H9 (cell line): ENCODE results near the gene PFKP. TPM values are rescaled to one million over a fixed set of nuclear protein-coding genes. Genes with fewer than 3 reads are reported as not detected.

ENCODE experiments used
- DNase-seq: peaks from one replicate; pipeline ENCODE4 v3.0.0-alpha.2; 2017
- H2AFZ ChIP-seq: one replicate; pipeline ENCODE4 v1.6.1; 2013; ENCODE audit warnings: mild to moderate bottlenecking, low read length, control low read depth, moderate library complexity
- H2AK5ac ChIP-seq: 2 replicates; pipeline ENCODE4 v1.6.1; 2013; ENCODE audit warnings: low read length, control low read depth, mixed read lengths; ENCODE audit not compliant: insufficient read length
- H2BK120ac ChIP-seq: one replicate; pipeline ENCODE4 v1.6.1; 2013; ENCODE audit warnings: low read depth, mild to moderate bottlenecking, low read length, control low read depth, inconsistent platforms; ENCODE audit not compliant: poor library complexity, severe bottlenecking
- H2BK12ac ChIP-seq: 2 replicates; pipeline ENCODE4 v1.6.1; 2013; ENCODE audit warnings: low read length, control low read depth, mixed read lengths, low read depth; ENCODE audit not compliant: insufficient read length
- H2BK15ac ChIP-seq: 2 replicates; pipeline ENCODE4 v1.6.1; 2013; ENCODE audit warnings: low read depth, low read length, control low read depth
- H2BK20ac ChIP-seq: one replicate; pipeline ENCODE4 v1.6.1; 2013; ENCODE audit warnings: low read depth, mild to moderate bottlenecking, low read length, control low read depth, inconsistent platforms; ENCODE audit not compliant: poor library complexity, severe bottlenecking
- H2BK5ac ChIP-seq: 2 replicates; pipeline ENCODE4 v1.6.1; 2013; ENCODE audit warnings: low read length, control low read depth, mixed read lengths; ENCODE audit not compliant: insufficient read length
- H3K14ac ChIP-seq: 2 replicates; pipeline ENCODE4 v1.6.1; 2013; ENCODE audit warnings: low read length, control low read depth; ENCODE audit not compliant: insufficient read depth
- H3K18ac ChIP-seq: 2 replicates; pipeline ENCODE4 v1.6.1; 2013; ENCODE audit warnings: low read depth, mild to moderate bottlenecking, mixed read lengths, low read length, control low read depth; ENCODE audit not compliant: insufficient read length
- H3K23ac ChIP-seq: 2 replicates; pipeline ENCODE4 v1.6.1; 2013; ENCODE audit warnings: low read length, control low read depth, mixed read lengths, low read depth; ENCODE audit not compliant: insufficient read length
- H3K23me2 ChIP-seq: 2 replicates; pipeline ENCODE4 v1.6.1; 2013; ENCODE audit warnings: low read depth, mild to moderate bottlenecking, mixed read lengths, low read length, control low read depth; ENCODE audit not compliant: insufficient read length, poor library complexity, severe bottlenecking
- H3K27ac ChIP-seq: 2 replicates; pipeline ENCODE4 v1.5.1; 2013; ENCODE audit warnings: low read length, control low read depth, mixed read lengths, low read depth; ENCODE audit not compliant: insufficient read length
- H3K27me3 ChIP-seq: 2 replicates; pipeline ENCODE4 v1.6.1; 2013; ENCODE audit warnings: low read length, control low read depth, inconsistent platforms; ENCODE audit not compliant: insufficient read depth
- H3K4ac ChIP-seq: 2 replicates; pipeline ENCODE4 v1.6.1; 2013; ENCODE audit warnings: low read depth, mild to moderate bottlenecking, control low read depth, inconsistent platforms, low read length, moderate library complexity
- H3K4me1 ChIP-seq: 2 replicates; pipeline ENCODE4 v1.6.1; 2013; ENCODE audit warnings: low read length, control low read depth, inconsistent platforms; ENCODE audit not compliant: insufficient read depth
- H3K4me2 ChIP-seq: 2 replicates; pipeline ENCODE4 v1.6.1; 2013; ENCODE audit warnings: low read length, control low read depth, mixed read lengths; ENCODE audit not compliant: insufficient read length, insufficient read depth
- H3K56ac ChIP-seq: 2 replicates; pipeline ENCODE4 v1.6.1; 2013; ENCODE audit warnings: low read depth, mild to moderate bottlenecking, mixed read lengths, low read length, control low read depth; ENCODE audit not compliant: insufficient read length
- H3K79me1 ChIP-seq: 2 replicates; pipeline ENCODE4 v1.6.1; 2013; ENCODE audit warnings: low read depth, mild to moderate bottlenecking, moderate library complexity, low read length, control low read depth, inconsistent platforms; ENCODE audit not compliant: insufficient read depth, poor library complexity, severe bottlenecking
- H3K79me2 ChIP-seq: 2 replicates; pipeline ENCODE4 v1.6.1; 2013; ENCODE audit warnings: low read length, control low read depth, inconsistent platforms; ENCODE audit not compliant: insufficient read depth
- H3K9ac ChIP-seq: 2 replicates; pipeline ENCODE4 v1.6.1; 2013; ENCODE audit warnings: low read length, control low read depth, mixed read lengths; ENCODE audit not compliant: insufficient read length; ENCODE audit errors: extremely low read depth
- H3K9me3 ChIP-seq: one replicate; pipeline ENCODE4 v1.6.1; 2013; ENCODE audit warnings: low read depth, low read length, inconsistent platforms; ENCODE audit not compliant: control insufficient read depth
- H3T11ph ChIP-seq: one replicate; pipeline ENCODE4 v1.6.1; 2013; ENCODE audit warnings: mild to moderate bottlenecking, low read length, control low read depth, inconsistent platforms
- H4K20me1 ChIP-seq: one replicate; pipeline ENCODE4 v1.6.1; 2013; ENCODE audit not compliant: control insufficient read depth, insufficient read length, insufficient read depth
- H4K5ac ChIP-seq: 2 replicates; pipeline ENCODE4 v1.6.1; 2013; ENCODE audit warnings: low read depth, mild to moderate bottlenecking, mixed read lengths, low read length, control low read depth; ENCODE audit not compliant: insufficient read length
- H4K8ac ChIP-seq: replicated peaks from 2 replicates; pipeline ENCODE4 v1.6.1; 2013; ENCODE audit warnings: low read length, control low read depth, mixed read lengths, low read depth; ENCODE audit not compliant: insufficient read length
- H4K91ac ChIP-seq: 2 replicates; pipeline ENCODE4 v1.6.1; 2013; ENCODE audit warnings: low read depth, mild to moderate bottlenecking, moderate library complexity, mixed read lengths, low read length, control low read depth; ENCODE audit not compliant: insufficient read length
- H3K27ac Mint-ChIP-seq, 3 experiments: 2 replicates in 2 of 3; 3 replicates in 1 of 3; pipeline ENCODE4 v1.8.0; 2020 to 2021; ENCODE audit warnings: mixed read lengths in 3 of 3, mild to moderate bottlenecking in 1 of 3, moderate library complexity in 1 of 3
- H3K27me3 Mint-ChIP-seq: 2 replicates; pipeline ENCODE4 v1.8.0; 2021; ENCODE audit warnings: low read depth, mild to moderate bottlenecking, moderate library complexity, mixed read lengths
- H3K36me3 Mint-ChIP-seq, 3 experiments: 2 replicates in 2 of 3; 3 replicates in 1 of 3; pipeline ENCODE4 v1.8.0; 2020 to 2021; ENCODE audit warnings: low read depth in 3 of 3, mixed read lengths in 3 of 3; ENCODE audit not compliant: insufficient read depth in 1 of 3
- H3K4me1 Mint-ChIP-seq, 2 experiments: 2 replicates each; pipeline ENCODE4 v1.8.0; 2020; ENCODE audit warnings: mixed read lengths in 2 of 2
- H3K4me3 Mint-ChIP-seq, 2 experiments: 2 replicates in 1 of 2; 3 replicates in 1 of 2; pipeline ENCODE4 v1.8.0; 2020 to 2021; ENCODE audit warnings: mild to moderate bottlenecking in 2 of 2, mixed read lengths in 2 of 2, moderate library complexity in 1 of 2
- H3K9me3 Mint-ChIP-seq, 2 experiments: 2 replicates in 1 of 2; 3 replicates in 1 of 2; pipeline ENCODE4 v1.8.0; 2020; ENCODE audit warnings: mild to moderate bottlenecking in 2 of 2, mixed read lengths in 2 of 2, moderate library complexity in 1 of 2
- CTCF ChIP-seq: fragments of 200-600 bp; sonication (generic); conservative IDR thresholded peaks from 3 replicates; pipeline ENCODE4 v1.8.0; 2021; ENCODE audit warnings: antibody characterized with exemption, mild to moderate bottlenecking
- WGBS: extraction: QIAGEN DNeasy Blood & Tissue Kit; methylation state at CpG from one replicate; pipeline ENCODE4 v1.1.7; 2013; ENCODE audit warnings: missing lambda C conversion rate, low lambda C conversion rate, mixed read lengths; ENCODE audit not compliant: insufficient read length; ENCODE audit errors: extremely low coverage; 5-methylcytosine and 5-hydroxymethylcytosine counted together
- total RNA-seq: library from RNA; stranded (reverse); gene quantifications from 2 replicates; pipeline ENCODE4 v1.2.1, GENCODE V29; 2021

PFKP gene
- total RNA-seq, 1 experiment from 2014 or later = 145 TPM

- Histone ChIP-seq H2AFZ (no peak overlapping the region), H2BK5ac (no peak overlapping the region), H4K20me1 (no peaks in the 10 kb centered on the region), H2AK5ac (no peak overlapping the region), H3K79me2 (no peaks in the 10 kb centered on the region), H3K27me3 (no peaks in the 10 kb centered on the region), H2BK20ac (no peak overlapping the region), H3K23me2 (no peaks in the 10 kb centered on the region), H3K4me2 (no peak overlapping the region), H3K79me1 (no peaks in the 10 kb centered on the region), H3K9me3 (no peaks in the 10 kb centered on the region), H4K91ac (no peak overlapping the region), H2BK15ac (no peak overlapping the region), H4K5ac (no peak overlapping the region), H3K14ac (no peak overlapping the region), H3K56ac (no peak overlapping the region), H3T11ph (no peak overlapping the region), H4K8ac (no peak overlapping the region), H3K18ac (no peak overlapping the region), H3K27ac (no peak overlapping the region), H3K9ac (no peak overlapping the region), H2BK12ac (no peak overlapping the region), H2BK120ac (no peak overlapping the region), H3K4me1 (no peaks in the 10 kb centered on the region), H3K4ac (no peak overlapping the region), H3K23ac (no peak overlapping the region)
- TF ChIP-seq CTCF = no peak
- WGBS = no CpG with 5 or more reads among the region's 24 CpGs
- Mint-ChIP-seq H3K4me1 (no peaks in the 10 kb centered on the region), H3K27ac (0 out of 7 replicates have a peak overlapping the region, but pooled peaks of 1 of the 3 experiments have one; percentile 44), H3K4me3 (no peak overlapping the region), H3K36me3 (peaks cover 26 to 84% (median 83%) of the 10 kb centered on the region in 3 experiments), H3K27me3 (no peaks in the 10 kb centered on the region), H3K9me3 (no peaks in the 10 kb centered on the region)
- no peak for DNase-seq
Observed at GRCh38 chr10:3128379-3129130, 61.2 kb downstream of the PFKP start.
